COLO668 (cell line): ENCODE results near the gene AADACL4.
A peak's percentile ranks its signal among the peaks of the same experiment; 100 is the strongest.

Experiments
- DNase-seq: peaks from one replicate; lab custom pipeline; 2025; ENCODE audit not compliant: unreplicated experiment; lab: John Stamatoyannopoulos, UW

Gene AADACL4

GRCh38 chr1:12610941-12611340, 32.9 kb upstream of the AADACL4 start:
- DNase-seq = no peak

- DNase-seq = no peak
Observed at GRCh38 chr1:12613180-12613579, 30.7 kb upstream of the AADACL4 start.

- no peak for DNase-seq
Observed at GRCh38 chr1:12614402-12615158, 29.3 kb upstream of the AADACL4 start.

- DNase-seq = no peak
Observed at GRCh38 chr1:12615159-12615864, 28.6 kb upstream of the AADACL4 start.

GRCh38 chr1:12615865-12616708, 27.8 kb upstream of the AADACL4 start:
- peak; percentile 69 for DNase-seq

- DNase-seq = peak; percentile 68
Observed at GRCh38 chr1:12616709-12617373, 27.0 kb upstream of the AADACL4 start.

- DNase-seq = peak; percentile 40
Observed at GRCh38 chr1:12617511-12617900, 26.4 kb upstream of the AADACL4 start.

- DNase-seq = peak; percentile 91
Observed at GRCh38 chr1:12617901-12618660, 25.8 kb upstream of the AADACL4 start, which contains the start of gene DHRS3. Gene DHRS3, minus strand, starts transcription at chr1:12618210. Its CDS starts 862 bp downstream, at chr1:12617348.

GRCh38 chr1:12618661-12618964, 25.3 kb upstream of the AADACL4 start:
- no peak for DNase-seq

GRCh38 chr1:12618965-12619791, 24.7 kb upstream of the AADACL4 start:
- peak; percentile 77 for DNase-seq

GRCh38 chr1:12619792-12620487, 23.9 kb upstream of the AADACL4 start:
- DNase-seq = peak; percentile 92

- no peak for DNase-seq
Observed at GRCh38 chr1:12620488-12620865, 23.4 kb upstream of the AADACL4 start.

GRCh38 chr1:12620931-12621330, 23.0 kb upstream of the AADACL4 start:
- no peak for DNase-seq

GRCh38 chr1:12621346-12622335, 22.2 kb upstream of the AADACL4 start:
- DNase-seq = no peak

GRCh38 chr1:12622506-12622905, 21.4 kb upstream of the AADACL4 start:
- DNase-seq = no peak

- DNase-seq = no peak
Observed at GRCh38 chr1:12625276-12625675, 18.6 kb upstream of the AADACL4 start.

- DNase-seq = no peak
Observed at GRCh38 chr1:12626888-12627287, 17.0 kb upstream of the AADACL4 start.

GRCh38 chr1:12627296-12627695, 16.6 kb upstream of the AADACL4 start:
- no peak for DNase-seq
